Naive thymus-derived CD4-positive, alpha-beta T cell (primary cell): Measurements from ENCODE around the gene PTPN1. TPM values are rescaled to one million over a fixed set of nuclear protein-coding genes. Genes with fewer than 3 reads are reported as not detected.

Experiments used
- ATAC-seq: fragments of 150-1000 bp; cut with Tn5 transposase; 2 replicates; pipeline ENCODE4 v1.10.0; 2021; ENCODE audit warnings: mild to moderate bottlenecking, moderate library complexity
- CTCF ChIA-PET: fragments of 350-600 bp; sonication (Branson Sonifier 250); formaldehyde crosslinking; loops from one replicate; lab custom pipeline; 2021; ENCODE audit warnings: antibody characterized with exemption; lab: Charles Lee
- POLR2A ChIA-PET: fragments of 350-600 bp; sonication (Branson Sonifier 250); formaldehyde crosslinking; loops from one replicate; lab custom pipeline; 2021; ENCODE audit warnings: antibody characterized with exemption, inconsistent platforms; lab: Charles Lee
- DNase-seq, 9 donors: peaks; one replicate each; pipeline versions ENCODE4 v3.0.0 to v3.0.0-alpha.2; 2020 to 2022; ENCODE audit warnings: mixed read lengths in 1 of 9
- H3K27ac ChIP-seq: one replicate; pipeline ENCODE4 v1.7.0; 2013; ENCODE audit warnings: mild to moderate bottlenecking, low read depth, low read length, moderate library complexity
- H3K27me3 ChIP-seq, 2 donors: one replicate each; pipeline ENCODE4 v1.7.0; 2013; ENCODE audit warnings: low read length in 2 of 2, mild to moderate bottlenecking in 2 of 2, moderate library complexity in 2 of 2; ENCODE audit not compliant: control insufficient read depth in 2 of 2, insufficient read depth in 2 of 2
- H3K36me3 ChIP-seq, 3 experiments: 1 replicate in 2 of 3; 2 replicates in 1 of 3; pipeline ENCODE4 v1.7.0; 2013; ENCODE audit warnings: low read length in 3 of 3, mild to moderate bottlenecking in 3 of 3, moderate library complexity in 1 of 3; ENCODE audit not compliant: insufficient read depth in 3 of 3, control insufficient read depth in 2 of 3
- H3K4me1 ChIP-seq, 2 donors: one replicate each; pipeline ENCODE4 v1.7.0; 2013; ENCODE audit warnings: low read length in 2 of 2, mild to moderate bottlenecking in 2 of 2, moderate library complexity in 1 of 2; ENCODE audit not compliant: control insufficient read depth in 2 of 2, insufficient read depth in 2 of 2
- H3K4me3 ChIP-seq: 2 replicates; pipeline ENCODE4 v1.7.0; 2013; ENCODE audit warnings: mild to moderate bottlenecking, low read length
- H3K9me3 ChIP-seq, 3 experiments: 1 replicate in 2 of 3; 2 replicates in 1 of 3; pipeline ENCODE4 v1.7.0; 2013; ENCODE audit warnings: low read length in 3 of 3; ENCODE audit not compliant: control insufficient read depth in 2 of 3
- H3K27ac Mint-ChIP-seq, 9 donors: one replicate each; pipeline ENCODE4 v1.8.0; 2020 to 2022; ENCODE audit warnings: mixed read lengths in 9 of 9, mild to moderate bottlenecking in 8 of 9, moderate library complexity in 5 of 9, inconsistent platforms in 2 of 9
- H3K27me3 Mint-ChIP-seq, 5 donors: one replicate each; pipeline ENCODE4 v1.8.0; 2021 to 2022; ENCODE audit warnings: mixed read lengths in 5 of 5, mild to moderate bottlenecking in 1 of 5
- H3K36me3 Mint-ChIP-seq, 5 donors: one replicate each; pipeline ENCODE4 v1.8.0; 2020 to 2022; ENCODE audit warnings: mixed read lengths in 5 of 5, mild to moderate bottlenecking in 3 of 5, inconsistent platforms in 1 of 5
- H3K4me1 Mint-ChIP-seq, 7 donors: one replicate each; pipeline ENCODE4 v1.8.0; 2020 to 2022; ENCODE audit warnings: mixed read lengths in 7 of 7, mild to moderate bottlenecking in 3 of 7, inconsistent platforms in 1 of 7
- H3K4me3 Mint-ChIP-seq, 10 donors: one replicate each; pipeline ENCODE4 v1.8.0; 2020 to 2022; ENCODE audit warnings: mild to moderate bottlenecking in 10 of 10, mixed read lengths in 10 of 10, moderate library complexity in 6 of 10, inconsistent platforms in 2 of 10
- H3K9me3 Mint-ChIP-seq, 11 donors: one replicate each; pipeline ENCODE4 v1.8.0; 2020 to 2022; ENCODE audit warnings: mixed read lengths in 11 of 11, mild to moderate bottlenecking in 4 of 11, inconsistent platforms in 1 of 11, moderate library complexity in 1 of 11
- intact Hi-C, 2 donors: fragments of 100-400 bp; cut with micrococcal nuclease; formaldehyde crosslinking; loops; one replicate each; pipeline ENCODE4 v1.15.1; 2023
- polyA plus RNA-seq, 2 donors: library from polyadenylated mRNA; unstranded; fragments of 300-500 nt; fragmentation: Illumina TruSeq; gene quantifications; one replicate each; pipeline ENCODE4 v1.2.3, GENCODE V29; 2021
- total RNA-seq, 6 experiments: library from RNA in 5 of 6; stranded (reverse) in 5 of 6; gene quantifications; 1 replicate in 5 of 6; 2 replicates in 1 of 6; pipeline ENCODE4 v1.2.3 and lab custom pipeline; 2021 to 2026

The PTPN1 gene
- total and polyA plus RNA-seq, 7 experiments from 2014 or later, result 30.4 to 80.5 (median 59.7) TPM

GRCh38 chr20:50541606-50542041, 31.4 kb downstream of the PTPN1 start:
- peak overlapping the region in 7 of 9 donors; percentile 3 to 87 (median 37) for H3K27ac Mint-ChIP-seq
- Histone ChIP-seq H3K4me1 (peaks cover 20 to 36% of the 10 kb centered on the region in 2 donors), H3K36me3 (peaks cover 0 to 4% (median 0%) of the 10 kb centered on the region in 3 experiments), H3K27me3 (no peaks in the 10 kb centered on the region), H3K9me3 (no peaks in the 10 kb centered on the region), H3K4me3 (no peak overlapping the region), H3K27ac (no peak overlapping the region)
- H3K27me3 Mint-ChIP-seq, result no peaks in the 10 kb centered on the region
- H3K9me3 Mint-ChIP-seq, result peaks cover 0 to 4% (median 0%) of the 10 kb centered on the region in 11 donors
- ChIA-PET POLR2A (interaction anchor here (1.1 to 3.7 kb wide), 4 partner anchors 9 to 30 kb away, joined by 3 to 17 read pairs (median 6); partner anchors contain the start of gene PTPN1), CTCF (interaction anchor here (1.2 kb wide), 2 partner anchors 29 to 37 kb away, joined by 4 to 5 read pairs; no protein-coding TSS in a partner anchor)
- H3K36me3 Mint-ChIP-seq, result peaks cover 0 to 32% (median 24%) of the 10 kb centered on the region in 5 donors
- peaks cover 61 to 93% (median 83%) of the 10 kb centered on the region in 7 donors for H3K4me1 Mint-ChIP-seq
- intact Hi-C loops, result loop anchor here in 1 of 2 donors (2.0 kb wide), 1 partner anchor 13 kb away; no protein-coding TSS in a partner anchor
- ATAC-seq (peak; percentile 59), DNase-seq (no peak)
- H3K4me3 Mint-ChIP-seq, result peak overlapping the region in 6 of 10 donors; percentile 19 to 59 (median 37)

GRCh38 chr20:50543326-50543725, 33.1 kb downstream of the PTPN1 start:
- Histone ChIP-seq H3K27ac (no peak overlapping the region), H3K27me3 (no peaks in the 10 kb centered on the region), H3K36me3 (peaks cover 0 to 5% (median 0%) of the 10 kb centered on the region in 3 experiments), H3K9me3 (no peaks in the 10 kb centered on the region), H3K4me3 (no peak overlapping the region), H3K4me1 (peaks cover 34 to 35% of the 10 kb centered on the region in 2 donors)
- ATAC-seq (no peak), DNase-seq (no peak)
- Mint-ChIP-seq H3K4me1 (peaks cover 59 to 90% (median 82%) of the 10 kb centered on the region in 7 donors), H3K36me3 (peaks cover 0 to 31% (median 20%) of the 10 kb centered on the region in 5 donors), H3K4me3 (peak overlapping the region in 4 of 10 donors; percentile 3 to 54 (median 28)), H3K27ac (peak overlapping the region in 6 of 9 donors; percentile 39 to 87 (median 57)), H3K27me3 (no peaks in the 10 kb centered on the region), H3K9me3 (peaks cover 0 to 4% (median 0%) of the 10 kb centered on the region in 11 donors)
- ChIA-PET CTCF (interaction anchor here (0.9 kb wide), 1 partner anchor 13 kb away, joined by 3 read pairs; no protein-coding TSS in a partner anchor), POLR2A (interaction anchor here (3.7 kb wide), 1 partner anchor 32 kb away, joined by 17 read pairs; the partner anchor contains the start of gene PTPN1)
- intact Hi-C loops, result loop anchor here in 1 of 2 donors (2.0 kb wide), 1 partner anchor 15 kb away; no protein-coding TSS in a partner anchor

DNA sequence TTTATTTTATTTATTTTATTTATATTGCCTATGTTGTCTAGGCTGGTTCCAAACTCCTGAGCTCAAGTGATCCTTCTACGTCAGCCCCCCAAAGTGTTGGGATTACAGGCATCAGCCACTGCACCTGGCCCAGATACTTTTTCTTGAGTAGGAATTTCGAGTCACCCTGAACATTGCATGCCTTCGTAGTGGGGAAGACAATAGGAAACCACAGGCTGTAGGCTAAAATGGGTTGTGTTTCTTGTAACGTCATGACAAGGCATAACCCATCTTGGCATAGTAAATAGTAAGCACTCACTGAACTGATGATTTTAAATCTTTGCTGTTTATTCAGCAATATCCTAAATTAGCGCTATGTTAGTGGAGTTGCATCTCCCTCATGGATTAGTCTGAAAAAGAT, 34.9 kb downstream of the PTPN1 start:
- no peak for DNase-seq
- intact Hi-C loops, result no loop called here
- H3K9me3 ChIP-seq, result no peaks in the 10 kb centered on the region
- H3K27me3 Mint-ChIP-seq, result no peaks in the 10 kb centered on the region
- ChIA-PET POLR2A (interaction anchor here (0.9 to 1.4 kb wide), 2 partner anchors 27 to 35 kb away, joined by 3 read pairs; partner anchors contain the start of gene PTPN1), CTCF (no interaction called here)
- peak overlapping the region in 5 of 9 donors; percentile 16 to 89 (median 80) for H3K27ac Mint-ChIP-seq
- H3K4me3 ChIP-seq, result no peak overlapping the region
- peaks cover 0 to 31% (median 12%) of the 10 kb centered on the region in 5 donors for H3K36me3 Mint-ChIP-seq
- H3K4me3 Mint-ChIP-seq, result peak overlapping the region in 8 of 10 donors; percentile 2 to 87 (median 60)
- H3K4me1 ChIP-seq, result peaks cover 34 to 43% of the 10 kb centered on the region in 2 donors
- peaks cover 0 to 4% (median 0%) of the 10 kb centered on the region in 11 donors for H3K9me3 Mint-ChIP-seq
- ATAC-seq, result no peak
- H3K27ac ChIP-seq, result no peak overlapping the region
- H3K27me3 ChIP-seq, result no peaks in the 10 kb centered on the region
- peaks cover 64 to 91% (median 85%) of the 10 kb centered on the region in 7 donors for H3K4me1 Mint-ChIP-seq
- H3K36me3 ChIP-seq, result peaks cover 0 to 10% (median 0%) of the 10 kb centered on the region in 3 experiments

- no peaks in the 10 kb centered on the region for H3K27me3 ChIP-seq
- H3K36me3 ChIP-seq, result peaks cover 0 to 6% (median 3%) of the 10 kb centered on the region in 3 experiments
- peaks cover 28 to 34% of the 10 kb centered on the region in 2 donors for H3K4me1 ChIP-seq
- Mint-ChIP-seq H3K4me1 (peaks cover 59 to 76% (median 71%) of the 10 kb centered on the region in 7 donors), H3K4me3 (peak overlapping the region; percentile 55 to 87 (median 72)), H3K9me3 (peaks cover 0 to 4% (median 0%) of the 10 kb centered on the region in 11 donors), H3K36me3 (peaks cover 0 to 25% (median 10%) of the 10 kb centered on the region in 5 donors), H3K27ac (peak overlapping the region; percentile 16 to 90 (median 86)), H3K27me3 (no peaks in the 10 kb centered on the region)
- no peak overlapping the region for H3K4me3 ChIP-seq
- peak; percentile 64 for ATAC-seq
- POLR2A ChIA-PET, result interaction anchor here (0.6 to 2.1 kb wide), 3 partner anchors 31 to 1717 kb away, joined by 3 to 12 read pairs (median 7); no protein-coding TSS in a partner anchor
- peak in 1 of 9 donors; percentile 7 for DNase-seq
- intact Hi-C loops, result loop anchor here (1.0 to 2.0 kb wide), 5 partner anchors 14 to 36 kb away; no protein-coding TSS in a partner anchor
- H3K9me3 ChIP-seq, result no peaks in the 10 kb centered on the region
- CTCF ChIA-PET, result interaction anchor here (0.7 kb wide), 1 partner anchor 1890 kb away, joined by 5 read pairs; no protein-coding TSS in a partner anchor
- peak overlapping the region; percentile 20 for H3K27ac ChIP-seq
These were observed 36.6 kb downstream of the PTPN1 start for GRCh38 chr20:50546729-50547314.

DNA sequence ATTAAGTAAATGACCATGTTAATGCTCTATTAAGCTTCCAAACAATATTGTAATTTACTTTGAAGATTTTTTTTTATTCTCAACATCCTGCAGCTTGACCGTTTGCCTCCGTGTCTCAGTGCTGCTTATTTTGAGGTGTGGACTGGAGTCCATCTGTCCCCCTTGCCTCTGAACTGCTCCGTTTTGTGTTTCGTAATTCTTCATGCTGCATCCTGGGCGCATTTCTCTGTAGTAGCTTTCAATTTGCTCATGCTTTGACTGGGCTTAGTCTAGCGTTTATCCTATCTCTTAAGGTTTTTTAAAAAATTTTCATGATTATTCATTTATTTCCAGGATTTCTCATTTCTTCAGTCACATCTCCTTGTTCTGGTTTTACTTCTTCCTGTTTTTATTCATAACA, 37.8 kb downstream of the PTPN1 start:
- Mint-ChIP-seq H3K9me3 (peaks cover 0 to 4% (median 0%) of the 10 kb centered on the region in 11 donors), H3K4me3 (peak overlapping the region in 7 of 10 donors; percentile 17 to 57 (median 32)), H3K4me1 (peaks cover 49 to 66% (median 59%) of the 10 kb centered on the region in 7 donors), H3K27me3 (no peaks in the 10 kb centered on the region), H3K36me3 (peaks cover 0 to 26% (median 10%) of the 10 kb centered on the region in 5 donors), H3K27ac (peak overlapping the region in 5 of 9 donors; percentile 63 to 87 (median 79))
- Histone ChIP-seq H3K4me3 (no peak overlapping the region), H3K27me3 (no peaks in the 10 kb centered on the region), H3K9me3 (no peaks in the 10 kb centered on the region), H3K36me3 (peaks cover 0 to 6% (median 3%) of the 10 kb centered on the region in 3 experiments), H3K4me1 (peaks cover 26 to 27% of the 10 kb centered on the region in 2 donors), H3K27ac (no peak overlapping the region)
- ATAC-seq (no peak), DNase-seq (no peak)
- ChIA-PET POLR2A (interaction anchor here (0.6 to 2.1 kb wide), 4 partner anchors 30 to 38 kb away, joined by 3 to 7 read pairs (median 5); partner anchors contain the start of gene PTPN1), CTCF (interaction anchor here (0.6 to 0.8 kb wide), 2 partner anchors 85 to 477 kb away, joined by 3 to 7 read pairs; no protein-coding TSS in a partner anchor)
- intact Hi-C loops, result loop anchor here (2.0 kb wide), 3 partner anchors 15 to 31 kb away; no protein-coding TSS in a partner anchor

GRCh38 chr20:50548396-50548795, 38.2 kb downstream of the PTPN1 start:
- Histone ChIP-seq H3K27ac (no peak overlapping the region), H3K9me3 (no peaks in the 10 kb centered on the region), H3K4me3 (no peak overlapping the region), H3K4me1 (peaks cover 24 to 26% of the 10 kb centered on the region in 2 donors), H3K27me3 (no peaks in the 10 kb centered on the region), H3K36me3 (peaks cover 0 to 6% (median 3%) of the 10 kb centered on the region in 3 experiments)
- peaks cover 45 to 64% (median 56%) of the 10 kb centered on the region in 7 donors for H3K4me1 Mint-ChIP-seq
- ChIA-PET POLR2A (interaction anchor here (0.6 to 2.1 kb wide), 4 partner anchors 30 to 38 kb away, joined by 3 to 7 read pairs (median 5); partner anchors contain the start of gene PTPN1), CTCF (interaction anchor here (0.6 to 0.8 kb wide), 2 partner anchors 86 to 478 kb away, joined by 3 to 7 read pairs; no protein-coding TSS in a partner anchor)
- H3K9me3 Mint-ChIP-seq, result peaks cover 0 to 4% (median 0%) of the 10 kb centered on the region in 11 donors
- peak overlapping the region in 4 of 9 donors; percentile 63 to 87 (median 78) for H3K27ac Mint-ChIP-seq
- DNase-seq (no peak), ATAC-seq (no peak)
- peaks cover 0 to 25% (median 10%) of the 10 kb centered on the region in 5 donors for H3K36me3 Mint-ChIP-seq
- H3K27me3 Mint-ChIP-seq, result no peaks in the 10 kb centered on the region
- intact Hi-C loops, result no loop called here
- H3K4me3 Mint-ChIP-seq, result peak overlapping the region in 3 of 10 donors; percentile 17 to 55 (median 54)
